Measurements from ENCODE around the gene UBL7.
A peak's percentile ranks its signal among the peaks of the same experiment; 100 is the strongest.
"Not testable (repeated sequence)": the region's sequence is repeated elsewhere in the genome, so short reads cannot be mapped to it uniquely, and the experiment has no call there.

Gene UBL7, protein sequence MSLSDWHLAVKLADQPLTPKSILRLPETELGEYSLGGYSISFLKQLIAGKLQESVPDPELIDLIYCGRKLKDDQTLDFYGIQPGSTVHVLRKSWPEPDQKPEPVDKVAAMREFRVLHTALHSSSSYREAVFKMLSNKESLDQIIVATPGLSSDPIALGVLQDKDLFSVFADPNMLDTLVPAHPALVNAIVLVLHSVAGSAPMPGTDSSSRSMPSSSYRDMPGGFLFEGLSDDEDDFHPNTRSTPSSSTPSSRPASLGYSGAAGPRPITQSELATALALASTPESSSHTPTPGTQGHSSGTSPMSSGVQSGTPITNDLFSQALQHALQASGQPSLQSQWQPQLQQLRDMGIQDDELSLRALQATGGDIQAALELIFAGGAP

GRCh38 chr15:74460871-74461846 lies at the start of gene UBL7:
Gene UBL7 (minus strand): TSS chr15:74461160. CDS start chr15:74458867, 2,293 bp downstream.
- DNase-seq (ENCODE audit: low spot score), result peak; percentile 98

DNA sequence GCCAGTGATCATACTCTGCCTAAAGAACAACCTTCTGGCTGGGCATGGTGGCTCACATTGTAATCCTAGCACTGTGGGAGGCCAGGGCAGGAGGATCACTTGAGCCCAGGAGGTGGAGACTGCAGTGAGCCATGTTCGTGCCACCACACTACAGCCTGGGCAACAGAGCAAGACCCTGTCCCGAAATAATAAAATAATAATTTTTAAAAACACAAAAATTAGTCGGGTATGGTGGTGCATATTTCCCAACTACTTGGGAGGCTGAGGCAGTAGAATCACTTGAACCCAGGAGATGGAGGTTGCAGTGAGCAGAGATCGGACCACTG lies 45.5 kb upstream of the UBL7 start:
- DNase-seq (ENCODE audit: low spot score), result no peak

DNA sequence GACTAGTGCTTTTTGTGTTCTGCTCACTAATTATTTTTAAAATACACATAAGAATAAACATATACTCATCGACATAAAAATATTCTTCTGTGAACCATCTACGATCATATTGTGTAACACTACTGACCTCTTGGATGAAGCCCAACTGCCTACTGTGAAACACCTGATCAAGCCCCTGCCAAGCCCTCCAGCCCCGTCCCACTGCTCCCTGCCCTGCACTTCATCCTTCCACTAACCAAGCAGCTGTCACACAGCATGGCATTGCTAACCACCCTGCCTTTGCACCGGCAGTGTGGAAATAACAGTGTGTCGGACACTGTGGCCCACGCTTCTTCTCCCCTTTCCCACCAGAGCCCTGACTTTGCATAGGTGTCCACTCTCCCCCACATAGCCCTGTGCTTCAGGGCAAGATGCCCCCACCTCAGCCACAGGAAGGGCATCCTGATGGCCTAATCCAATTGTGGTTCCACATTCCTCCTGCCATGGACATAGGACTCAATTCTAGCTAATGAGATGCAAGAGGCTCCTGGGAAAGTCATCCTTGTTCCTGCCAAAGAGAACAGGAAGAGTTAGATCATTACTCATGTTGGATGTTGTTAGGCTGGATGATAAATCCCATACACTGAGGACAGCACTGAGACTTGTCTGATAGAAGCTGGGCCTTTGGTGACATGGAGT lies 45.0 kb upstream of the UBL7 start:
- DNase-seq (ENCODE audit: low spot score), result peak; percentile 43

- DNase-seq (ENCODE audit: low spot score), result no peak
Measured at GRCh38 chr15:74504836-74505235, 43.9 kb upstream of the UBL7 start.

- no peak for DNase-seq (ENCODE audit: low spot score)
Measured at GRCh38 chr15:74504418-74504817, 43.5 kb upstream of the UBL7 start.

DNA sequence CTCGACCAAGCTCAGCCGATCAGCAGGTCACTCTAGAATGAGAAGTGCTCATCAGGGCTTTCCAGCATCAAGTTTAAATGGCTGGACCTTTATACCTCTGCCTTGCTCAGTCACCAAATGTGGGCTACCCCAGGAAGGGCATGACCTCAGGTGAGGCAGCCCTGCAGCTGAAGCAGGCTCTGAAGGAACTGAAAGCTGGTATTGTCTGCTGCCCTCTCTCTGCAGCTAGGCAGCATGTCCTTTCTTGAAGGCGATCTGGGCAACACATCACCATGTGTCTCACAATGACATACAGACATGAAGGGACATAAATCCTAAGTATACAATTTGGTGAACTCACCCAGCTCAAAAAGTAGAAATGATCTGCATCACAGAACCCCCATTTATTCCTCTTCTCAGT lies 41.3 kb upstream of the UBL7 start:
- DNase-seq (ENCODE audit: low spot score), result no peak

DNA sequence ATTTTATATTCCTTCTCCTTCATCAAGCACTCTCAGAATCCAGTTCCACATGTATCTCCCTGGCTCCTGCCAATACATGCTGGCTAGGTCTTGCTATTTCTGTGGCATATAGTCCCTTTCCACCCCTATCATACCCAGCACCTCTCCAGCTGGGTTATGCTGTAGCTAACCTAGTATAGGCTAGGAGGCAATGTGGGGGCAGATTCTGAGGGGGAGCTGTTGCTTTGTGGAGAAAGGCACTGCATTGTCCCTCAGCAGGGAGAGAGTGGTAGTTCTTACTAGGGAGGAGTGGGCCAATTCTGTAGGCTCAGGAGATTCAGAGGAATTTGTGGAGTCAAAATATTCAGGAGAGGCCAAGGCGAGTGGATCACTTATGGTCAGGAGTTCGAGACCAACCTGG lies 39.4 kb upstream of the UBL7 start:
- no peak for DNase-seq (ENCODE audit: low spot score)

DNA sequence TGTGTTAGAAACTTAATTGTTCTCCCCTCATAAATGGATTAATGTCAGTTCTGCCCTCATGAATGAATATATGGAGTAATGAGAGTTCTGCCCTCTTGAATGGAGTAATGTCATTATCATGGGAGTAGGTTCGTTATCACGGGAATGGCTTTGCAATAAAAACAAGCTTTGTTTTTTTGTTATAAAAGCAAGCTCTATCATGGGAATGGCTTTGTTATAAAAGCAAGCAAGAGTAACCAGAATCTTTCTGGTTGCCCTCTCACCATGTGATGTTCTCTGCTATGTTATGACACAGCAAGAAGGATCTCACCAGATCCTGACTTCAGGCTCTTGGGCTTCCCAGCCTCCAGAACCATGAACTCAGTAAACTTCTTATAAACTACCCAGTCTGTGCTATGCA lies 38.4 kb upstream of the UBL7 start:
- DNase-seq (ENCODE audit: low spot score), result no peak

DNA sequence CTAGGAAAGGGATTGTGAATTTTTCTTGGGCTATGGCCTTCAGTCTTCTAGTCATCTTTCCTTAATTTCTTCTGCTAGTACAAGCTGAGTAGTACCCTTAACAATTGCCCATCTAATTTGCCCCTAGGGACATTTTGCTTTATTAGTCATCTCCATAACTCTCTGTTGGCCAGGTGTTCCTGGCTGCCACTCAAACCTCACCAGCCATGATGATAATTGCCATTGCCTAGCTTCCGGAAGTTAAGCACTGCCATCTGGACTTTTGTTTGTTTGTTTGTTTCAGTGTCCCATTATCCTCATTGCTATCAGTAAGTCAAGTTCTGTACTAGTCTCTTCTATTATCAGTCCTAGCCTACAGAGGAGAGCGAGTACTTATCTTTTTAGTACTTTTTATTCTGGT lies 36.6 kb upstream of the UBL7 start:
- no peak for DNase-seq (ENCODE audit: low spot score)

- DNase-seq (ENCODE audit: low spot score), result no peak
Measured at GRCh38 chr15:74496648-74497047, 35.7 kb upstream of the UBL7 start.

GRCh38 chr15:74490339-74490689 lies 29.4 kb upstream of the UBL7 start:
- DNase-seq (ENCODE audit: low spot score), result no peak

GRCh38 chr15:74489518-74490338 lies 28.8 kb upstream of the UBL7 start:
- DNase-seq (ENCODE audit: low spot score), result peak; percentile 80

GRCh38 chr15:74488776-74489175 lies 27.8 kb upstream of the UBL7 start:
- no peak for DNase-seq (ENCODE audit: low spot score)

DNA sequence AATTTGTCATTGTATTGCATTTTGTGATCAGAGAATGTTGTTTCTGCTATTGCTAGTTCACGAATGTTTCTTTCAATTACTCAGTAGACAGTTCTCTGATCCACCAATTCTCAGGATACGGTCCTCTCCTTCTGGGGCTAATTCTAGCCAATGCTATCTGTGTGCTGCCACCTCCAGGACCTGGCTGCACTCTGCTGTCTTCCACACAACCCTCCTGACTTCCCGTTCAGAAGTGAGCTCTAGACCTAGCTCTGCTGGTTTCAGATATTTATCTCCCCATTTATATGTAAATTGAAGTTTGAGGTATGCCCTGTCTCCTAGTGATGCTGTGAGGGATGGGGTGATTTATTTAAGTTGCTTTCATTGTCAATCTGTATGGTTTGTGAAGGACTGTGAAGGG lies 21.7 kb upstream of the UBL7 start:
- peak; percentile 38 for DNase-seq (ENCODE audit: low spot score)

DNA sequence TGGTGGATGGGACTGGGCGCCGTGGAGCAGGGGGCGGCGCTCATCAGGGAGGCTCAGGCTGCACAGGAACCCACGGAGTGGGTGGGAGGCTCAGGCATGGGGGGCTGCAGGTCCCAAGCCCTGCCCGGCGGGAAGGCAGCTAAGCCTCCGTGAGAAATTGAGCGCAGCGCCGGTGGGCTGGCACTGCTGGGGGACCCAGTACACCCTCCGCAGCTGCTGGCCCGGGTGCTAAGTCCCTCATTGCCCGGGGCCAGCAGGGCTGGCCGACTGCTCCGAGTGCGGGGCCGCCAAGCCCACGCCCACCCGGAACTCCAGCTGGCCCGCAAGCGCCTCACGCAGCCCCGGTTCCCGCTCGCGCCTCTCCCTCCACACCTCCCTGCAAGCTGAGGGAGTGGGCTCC lies 19.4 kb upstream of the UBL7 start:
- not testable (repeated sequence) for DNase-seq (ENCODE audit: low spot score)

- not testable (repeated sequence) for DNase-seq (ENCODE audit: low spot score)
Measured at GRCh38 chr15:74471621-74472020, 10.7 kb upstream of the UBL7 start.

DNA sequence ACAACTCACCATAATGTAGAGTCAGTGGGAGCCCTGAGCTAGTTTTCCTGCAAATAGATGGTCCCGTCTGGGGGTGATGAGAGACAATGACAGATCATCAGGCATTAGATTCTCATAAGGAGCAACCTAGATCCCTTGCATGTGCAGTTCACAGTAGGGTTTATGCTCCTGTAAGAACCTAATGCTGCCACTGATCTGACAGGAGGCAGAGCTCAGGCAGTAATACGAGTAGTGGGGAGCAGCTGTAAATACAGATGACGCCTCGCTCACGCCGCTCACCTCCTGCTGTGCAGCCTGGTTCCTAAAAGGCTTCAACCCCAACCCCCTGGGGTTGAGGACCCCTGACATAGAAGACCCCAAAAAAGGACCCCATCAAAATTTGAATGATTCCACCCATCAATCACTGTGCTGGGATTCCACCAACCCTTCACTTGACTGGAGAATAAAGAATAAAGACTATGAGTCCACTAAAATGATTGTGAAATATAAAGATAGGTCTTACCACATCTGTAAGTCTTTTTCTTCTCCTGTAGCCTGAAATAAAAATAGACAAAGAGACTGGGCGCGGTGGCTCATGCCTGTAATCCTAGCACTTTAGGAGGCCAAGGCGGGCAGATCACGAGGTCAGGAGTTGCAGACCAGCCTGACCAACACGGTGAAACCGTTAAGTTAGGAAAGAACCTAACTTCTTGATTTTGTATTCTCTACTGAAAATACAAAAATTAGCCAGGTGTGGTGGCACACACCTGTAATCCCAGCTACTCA lies 9.9 kb upstream of the UBL7 start:
- DNase-seq (ENCODE audit: low spot score), result no peak

GRCh38 chr15:74468341-74469032 lies 7.5 kb upstream of the UBL7 start:
- no peak for DNase-seq (ENCODE audit: low spot score)

DNA sequence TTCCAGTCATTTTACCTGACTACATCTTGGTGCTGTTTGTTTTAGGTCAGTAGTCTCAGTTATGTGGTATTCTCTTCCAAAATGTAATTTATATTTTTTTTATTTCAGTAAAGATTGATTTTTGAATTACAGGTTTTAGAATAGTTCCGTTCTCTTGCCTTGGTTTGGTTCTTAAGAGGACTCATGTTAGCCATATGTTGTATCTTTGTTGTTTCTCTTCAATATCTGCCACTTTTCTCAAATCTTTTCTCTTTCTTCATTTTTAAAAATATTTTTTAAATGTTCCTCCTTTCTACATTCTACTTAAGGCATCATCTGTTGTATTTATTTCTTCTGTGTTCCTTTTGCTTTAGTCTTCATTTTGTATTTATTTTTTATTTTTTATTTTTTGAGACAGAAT lies 5.6 kb upstream of the UBL7 start:
- no peak for DNase-seq (ENCODE audit: low spot score)

GRCh38 chr15:74464897-74465296 lies 3.9 kb upstream of the UBL7 start:
- no peak for DNase-seq (ENCODE audit: low spot score)

Measured in AG20443 (cell line).